Prostate gland (tissue), 2 donors: ENCODE data around the gene TUT7.

Experiments used
- POLR2AphosphoS5 ChIP-seq: sonication (generic); formaldehyde crosslinking; IDR thresholded peaks from one replicate; pipeline ENCODE4 v1.6.1; 2017; ENCODE audit warnings: antibody characterized with exemption
- TF ChIP-seq, protein P1 (sequence below), 4 experiments: fragments of 200-600 bp in 2 of 4; fragments of 450-650 bp in 2 of 4; sonication (generic) in 2 of 4; IDR thresholded peaks; 1 replicate in 3 of 4; 2 replicates in 1 of 4; pipeline ENCODE4 v1.5.1; 2016 to 2019; ENCODE audit warnings: antibody characterized with exemption in 4 of 4, mild to moderate bottlenecking in 2 of 4, moderate library complexity in 2 of 4

DNA sequence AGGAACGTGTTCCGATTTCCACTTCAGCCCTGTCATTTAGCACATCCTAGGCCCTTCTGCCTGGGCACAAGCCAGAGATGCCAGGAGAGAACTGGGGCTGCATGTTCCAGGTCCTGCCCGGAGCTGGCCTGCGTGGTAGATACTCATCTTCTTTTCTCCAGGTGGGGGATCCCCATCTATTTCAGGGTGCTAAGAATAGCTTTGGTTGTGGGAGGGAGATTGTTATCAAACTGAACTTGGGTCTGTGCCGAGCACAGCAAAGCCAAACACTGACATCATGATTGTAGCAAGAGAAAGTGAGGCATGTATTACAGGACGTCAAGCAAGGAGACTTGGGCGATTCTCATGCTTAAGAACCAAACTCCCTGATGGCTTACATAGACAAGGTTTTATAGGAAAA lies 113.0 kb downstream of the TUT7 start:
- TF ChIP-seq, protein P1, sequence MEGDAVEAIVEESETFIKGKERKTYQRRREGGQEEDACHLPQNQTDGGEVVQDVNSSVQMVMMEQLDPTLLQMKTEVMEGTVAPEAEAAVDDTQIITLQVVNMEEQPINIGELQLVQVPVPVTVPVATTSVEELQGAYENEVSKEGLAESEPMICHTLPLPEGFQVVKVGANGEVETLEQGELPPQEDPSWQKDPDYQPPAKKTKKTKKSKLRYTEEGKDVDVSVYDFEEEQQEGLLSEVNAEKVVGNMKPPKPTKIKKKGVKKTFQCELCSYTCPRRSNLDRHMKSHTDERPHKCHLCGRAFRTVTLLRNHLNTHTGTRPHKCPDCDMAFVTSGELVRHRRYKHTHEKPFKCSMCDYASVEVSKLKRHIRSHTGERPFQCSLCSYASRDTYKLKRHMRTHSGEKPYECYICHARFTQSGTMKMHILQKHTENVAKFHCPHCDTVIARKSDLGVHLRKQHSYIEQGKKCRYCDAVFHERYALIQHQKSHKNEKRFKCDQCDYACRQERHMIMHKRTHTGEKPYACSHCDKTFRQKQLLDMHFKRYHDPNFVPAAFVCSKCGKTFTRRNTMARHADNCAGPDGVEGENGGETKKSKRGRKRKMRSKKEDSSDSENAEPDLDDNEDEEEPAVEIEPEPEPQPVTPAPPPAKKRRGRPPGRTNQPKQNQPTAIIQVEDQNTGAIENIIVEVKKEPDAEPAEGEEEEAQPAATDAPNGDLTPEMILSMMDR (IDR thresholded peaks at IDR 0.05) = no peak
- TF ChIP-seq POLR2AphosphoS5 = no peak
